GM23338 (cell line): ENCODE results near the gene HCN2.

Experiments
- CTCF ChIP-seq, 2 experiments: fragments of 200-600 bp in 1 of 2; sonication (generic) in 1 of 2; conservative IDR thresholded peaks; 2 replicates each; pipeline versions ENCODE4 v1.5.1 to v1.6.1; 2016 to 2017; ENCODE audit warnings: antibody characterized with exemption in 2 of 2, low read depth in 2 of 2, mild to moderate bottlenecking in 2 of 2, moderate library complexity in 1 of 2
- ETS1 ChIP-seq: IDR thresholded peaks from 2 replicates; pipeline ENCODE4 v1.6.1; 2016; ENCODE audit warnings: antibody characterized with exemption
- EZH2 ChIP-seq: fragments of 200-600 bp; sonication (generic); IDR thresholded peaks from one replicate; pipeline ENCODE4 v1.8.0; 2017; ENCODE audit warnings: antibody characterized with exemption, mild to moderate bottlenecking, low read depth; ENCODE audit not compliant: unreplicated experiment
- EZH2phosphoT487 ChIP-seq: fragments of 200-600 bp; sonication (generic); IDR thresholded peaks from one replicate; pipeline ENCODE4 v1.8.1; 2018; ENCODE audit warnings: antibody characterized with exemption; ENCODE audit not compliant: unreplicated experiment
- JUNB ChIP-seq: IDR thresholded peaks from one replicate; pipeline ENCODE4 v1.6.1; 2016; ENCODE audit warnings: antibody characterized with exemption; ENCODE audit not compliant: unreplicated experiment
- NANOG ChIP-seq: IDR thresholded peaks from 2 replicates; pipeline ENCODE4 v1.6.1; 2016; ENCODE audit warnings: antibody characterized with exemption, borderline replicate concordance
- POLR2AphosphoS5 ChIP-seq: IDR thresholded peaks from 2 replicates; pipeline ENCODE4 v1.6.1; 2016; ENCODE audit warnings: antibody characterized with exemption, low read depth
- REST ChIP-seq: IDR thresholded peaks from one replicate; pipeline ENCODE4 v1.6.1; 2018; ENCODE audit warnings: antibody characterized with exemption; ENCODE audit not compliant: unreplicated experiment

- no peak for TF ChIP-seq CTCF (conservative IDR thresholded peaks at IDR 0.05; ENCODE audit: low read depth in 2 of 2)
- no peak for TF ChIP-seq ETS1
- no peak for TF ChIP-seq EZH2
- no peak for TF ChIP-seq POLR2AphosphoS5
- no peak for TF ChIP-seq EZH2phosphoT487
- TF ChIP-seq NANOG: no peak
- no peak for TF ChIP-seq JUNB
- TF ChIP-seq REST: no peak
These were observed 14.8 kb upstream of the HCN2 start for GRCh38 chr19:574658-575526.
